NCI-H82 (cell line): ENCODE data around the gene BCO1.
A peak's percentile ranks its signal among the peaks of the same experiment; 100 is the strongest.

ENCODE experiments used
- DNase-seq: peaks from one replicate; lab custom pipeline; 2025; lab: John Stamatoyannopoulos, UW

BCO1 gene

GRCh38 chr16:81232740-81233367 is 5.6 kb upstream of the BCO1 start:
- no peak for DNase-seq

- DNase-seq, result no peak
These were observed 1.2 kb upstream of the BCO1 start for GRCh38 chr16:81237282-81237681.

GRCh38 chr16:81237942-81238295 is 570 bp upstream of the BCO1 start:
- peak; percentile 53 for DNase-seq

- DNase-seq, result peak; percentile 23
These were observed 1.1 kb downstream of the BCO1 start for GRCh38 chr16:81239367-81240121.

- no peak for DNase-seq
These were observed 3.2 kb downstream of the BCO1 start for GRCh38 chr16:81241706-81242105.

DNA sequence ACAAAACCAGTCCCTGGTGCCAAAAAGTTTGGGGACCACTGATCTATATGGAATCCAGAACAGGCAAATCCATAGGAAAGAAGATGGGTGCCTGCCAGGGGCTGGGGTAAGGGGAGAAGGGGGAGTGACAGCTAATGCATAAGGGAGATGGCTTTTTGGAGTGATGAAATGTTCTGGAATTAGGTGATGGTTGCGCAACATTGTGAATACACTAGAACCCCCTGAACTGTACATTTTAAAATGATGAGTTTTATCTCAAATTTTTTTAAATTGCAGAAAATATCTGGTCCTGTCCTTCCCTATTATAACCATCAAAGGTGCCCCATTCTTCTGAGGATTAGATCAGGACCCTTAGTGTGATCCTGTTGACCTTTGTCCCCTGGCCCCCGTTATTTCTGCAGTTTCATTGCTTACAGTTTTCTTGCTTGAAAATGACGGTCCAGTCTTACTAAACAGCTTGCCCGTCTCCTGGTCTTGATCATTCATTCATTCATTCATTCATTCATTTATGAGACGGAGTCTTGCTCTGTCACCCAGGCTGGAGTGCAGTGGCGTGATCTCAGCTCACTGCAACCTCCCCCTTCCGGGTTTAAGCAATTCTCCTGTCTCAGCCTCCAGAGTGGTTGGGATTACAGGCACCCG is 4.6 kb downstream of the BCO1 start:
- DNase-seq, result no peak

DNA sequence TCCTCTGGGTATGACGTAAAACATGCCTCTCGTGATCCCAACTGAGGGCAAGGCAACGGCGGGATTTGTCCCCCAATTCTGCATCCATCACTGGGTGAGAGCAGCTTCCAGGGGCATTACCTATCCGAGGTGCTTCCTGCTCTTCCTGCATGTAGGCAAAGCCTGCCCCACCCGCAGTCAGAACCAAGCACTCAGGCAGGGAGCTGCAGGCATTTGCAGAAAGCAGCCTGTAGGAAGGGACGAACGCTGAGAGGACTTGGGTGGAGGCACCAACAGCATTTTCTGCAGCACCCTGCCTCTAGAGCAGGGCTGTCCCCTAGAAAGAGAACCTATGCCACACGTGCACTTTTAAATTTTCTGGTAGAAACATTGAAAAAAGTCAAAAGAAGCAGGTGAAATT is 5.5 kb downstream of the BCO1 start:
- no peak for DNase-seq

GRCh38 chr16:81251871-81252270 is 13.4 kb downstream of the BCO1 start:
- DNase-seq, result no peak

GRCh38 chr16:81253141-81253540 is 14.7 kb downstream of the BCO1 start:
- no peak for DNase-seq

DNA sequence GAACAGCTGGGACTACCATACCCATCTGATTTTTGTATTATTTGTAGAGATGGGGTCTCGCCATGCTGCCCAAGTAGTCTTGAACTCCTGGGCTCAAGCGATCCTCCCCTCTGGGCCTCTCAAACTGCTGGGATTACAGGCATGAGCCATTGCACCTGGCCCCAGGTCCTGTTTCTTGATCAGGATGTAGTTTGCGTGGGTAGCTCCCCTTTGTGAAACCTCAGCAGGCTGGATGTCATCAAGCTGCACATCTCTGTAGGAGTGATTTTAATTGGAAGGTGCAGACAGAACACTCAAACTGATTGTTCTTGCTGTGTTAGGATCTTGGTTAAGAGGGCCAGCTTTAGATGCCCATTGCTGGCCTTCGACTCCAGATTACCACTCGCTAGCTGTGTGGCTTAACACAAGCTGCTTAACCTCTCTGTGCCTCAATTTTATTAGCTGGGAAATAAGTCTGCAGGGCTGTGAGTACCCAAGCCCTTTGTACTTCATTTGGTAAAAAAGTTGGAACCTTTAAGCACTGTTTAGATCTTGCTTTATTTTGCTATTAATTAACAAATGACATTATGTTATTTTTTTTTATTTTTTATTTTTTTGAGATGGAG is 16.5 kb downstream of the BCO1 start:
- no peak for DNase-seq

- DNase-seq, result no peak
These were observed 21.4 kb downstream of the BCO1 start for GRCh38 chr16:81259916-81260315.

GRCh38 chr16:81261049-81261648 is 22.7 kb downstream of the BCO1 start:
- peak; percentile 5 for DNase-seq

- no peak for DNase-seq
These were observed 25.2 kb downstream of the BCO1 start for GRCh38 chr16:81263470-81264220.

GRCh38 chr16:81264386-81264785 is 25.9 kb downstream of the BCO1 start:
- DNase-seq, result no peak

GRCh38 chr16:81265052-81265451 is 26.6 kb downstream of the BCO1 start:
- DNase-seq, result no peak

GRCh38 chr16:81265658-81266451 is 27.4 kb downstream of the BCO1 start:
- no peak for DNase-seq

DNA sequence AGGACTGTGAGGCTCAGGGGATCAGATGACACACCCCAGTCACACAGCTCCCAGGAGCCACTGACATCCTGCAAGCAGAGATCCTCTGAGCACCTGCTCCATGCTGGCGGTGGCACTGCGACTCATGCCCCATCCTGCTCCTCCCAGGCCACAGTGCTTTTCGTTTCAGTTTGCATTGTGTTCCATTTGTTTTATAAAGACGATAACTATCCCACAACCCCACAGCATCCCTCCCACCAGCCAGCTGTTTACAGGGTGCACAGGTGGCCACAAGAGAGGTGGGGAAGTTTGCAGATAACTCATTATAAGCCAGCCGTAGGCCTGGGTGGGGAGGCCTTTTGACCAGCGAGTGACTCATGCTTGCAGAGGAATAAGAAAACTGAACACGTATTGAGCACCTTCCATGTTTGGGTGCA is 28.2 kb downstream of the BCO1 start:
- DNase-seq, result no peak

- DNase-seq, result no peak
These were observed 30.0 kb downstream of the BCO1 start for GRCh38 chr16:81268509-81268908.

DNA sequence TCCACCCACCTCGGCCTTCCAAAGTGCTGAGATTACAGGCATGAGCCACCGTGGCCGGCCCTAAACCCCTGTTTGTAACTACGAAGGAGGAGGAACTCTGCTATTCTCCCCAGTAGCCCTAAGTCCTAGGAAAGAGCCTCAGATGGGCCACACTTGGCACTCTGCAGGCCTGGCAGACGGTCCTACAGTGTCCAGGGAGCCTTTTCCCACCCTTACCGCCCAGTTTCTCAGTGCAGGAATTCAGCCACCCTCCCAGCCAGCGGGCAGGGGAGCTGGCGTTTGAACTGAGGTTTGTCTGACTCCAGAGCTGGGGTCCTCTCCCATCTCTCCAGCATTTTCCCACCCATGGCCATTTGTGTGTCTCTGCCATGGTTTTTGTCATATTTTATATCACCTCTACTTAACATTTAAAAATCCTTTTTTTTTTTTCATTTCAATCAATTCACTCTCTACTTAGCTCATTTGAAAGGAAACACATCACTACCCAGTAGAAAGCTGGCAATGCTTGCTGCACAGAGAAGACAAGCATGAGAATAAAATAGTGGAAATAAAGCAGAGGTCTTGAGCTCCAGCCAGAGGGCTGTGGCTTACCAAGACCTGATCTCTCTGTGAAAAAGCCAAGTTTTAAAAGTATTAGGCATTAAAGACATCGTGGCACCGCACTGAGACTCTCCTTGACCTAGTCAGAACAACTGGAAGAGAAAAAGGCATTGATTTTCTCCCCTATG is 34.9 kb downstream of the BCO1 start:
- DNase-seq, result no peak

- DNase-seq, result no peak
These were observed 36.6 kb downstream of the BCO1 start for GRCh38 chr16:81275064-81275532.
